GM21526 (cell line): ENCODE results near the gene NRTN.

Experiments used
- ATAC-seq: cut with Tn5 transposase; IDR thresholded peaks from one replicate; pipeline ENCODE4 v1.9.1; 2021; ENCODE audit warnings: moderate library complexity; ENCODE audit not compliant: unreplicated experiment, low FRiP score

The NRTN gene

GRCh38 chr19:5811117-5811516 is 6.2 kb downstream of the NRTN start:
- ATAC-seq = no peak

GRCh38 chr19:5814123-5814851 is 9.4 kb downstream of the NRTN start:
- ATAC-seq = no peak

GRCh38 chr19:5814852-5815246 is 10.0 kb downstream of the NRTN start:
- ATAC-seq = no peak

- ATAC-seq = no peak
Observed at GRCh38 chr19:5817218-5817617, 12.4 kb downstream of the NRTN start.

GRCh38 chr19:5818594-5818993 is 13.7 kb downstream of the NRTN start:
- no peak for ATAC-seq

DNA sequence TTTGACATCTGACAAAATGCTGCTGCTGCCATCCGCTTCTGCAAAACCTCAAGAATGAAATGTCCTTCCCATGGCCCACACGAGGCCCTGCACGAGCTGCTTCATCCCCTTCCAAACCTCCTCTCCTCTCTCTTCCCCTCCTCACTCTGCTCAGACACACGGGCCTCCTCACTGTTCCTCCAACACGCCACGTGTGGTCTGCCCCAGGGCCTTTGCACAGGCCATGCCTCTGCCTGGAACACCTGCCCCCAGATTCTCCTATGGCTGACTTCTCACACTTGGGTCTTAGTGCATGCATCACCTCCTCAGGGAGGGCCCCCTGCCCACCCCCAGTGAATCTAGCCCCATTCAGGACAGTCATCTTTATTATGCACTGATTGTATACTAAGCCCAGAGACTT is 15.9 kb downstream of the NRTN start:
- ATAC-seq = no peak

- ATAC-seq = no peak
Observed at GRCh38 chr19:5821521-5822180, 16.8 kb downstream of the NRTN start.

DNA sequence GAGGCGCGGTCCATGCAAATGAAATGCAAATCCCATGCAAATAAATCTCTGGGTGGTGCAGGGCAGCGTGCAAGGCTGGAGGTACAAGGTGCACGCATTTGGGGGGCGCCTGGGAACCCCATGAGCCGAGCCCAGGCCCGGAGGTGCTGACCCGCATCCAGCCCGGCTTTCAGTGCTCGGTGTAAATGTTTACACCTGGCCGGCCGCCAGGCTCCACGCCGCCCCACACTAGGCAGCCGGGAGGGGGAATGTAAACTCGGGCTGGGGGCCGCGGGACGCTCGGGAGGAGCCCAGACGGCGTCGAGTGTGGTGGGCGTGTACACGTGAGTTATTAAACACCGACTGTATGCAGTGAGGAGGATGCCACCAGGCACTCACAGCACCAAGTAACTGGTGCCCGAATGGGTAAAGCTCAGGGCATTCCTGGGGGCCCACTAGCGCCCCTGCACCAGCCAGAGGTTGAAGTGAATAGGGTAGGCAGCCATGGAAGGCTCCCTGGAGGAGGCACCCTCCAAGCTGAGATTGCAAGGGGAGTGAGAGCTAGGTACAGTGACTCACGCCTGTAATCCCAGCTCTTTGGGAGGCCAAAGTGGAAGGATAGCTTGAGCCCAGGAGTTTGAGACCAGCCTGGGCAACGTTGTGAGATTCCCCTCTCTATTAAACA is 17.4 kb downstream of the NRTN start:
- ATAC-seq = no peak

GRCh38 chr19:5823579-5824281 is 18.9 kb downstream of the NRTN start:
- no peak for ATAC-seq

GRCh38 chr19:5824751-5825150 is 19.9 kb downstream of the NRTN start:
- ATAC-seq = no peak

GRCh38 chr19:5825178-5825577 is 20.3 kb downstream of the NRTN start:
- ATAC-seq = no peak

GRCh38 chr19:5826531-5827341 is 21.9 kb downstream of the NRTN start:
- no peak for ATAC-seq

GRCh38 chr19:5827342-5827890 is 22.5 kb downstream of the NRTN start:
- ATAC-seq = no peak

GRCh38 chr19:5827891-5828660 is 23.2 kb downstream of the NRTN start:
- ATAC-seq = peak; percentile 48

- no peak for ATAC-seq
Observed at GRCh38 chr19:5828661-5829566, 24.0 kb downstream of the NRTN start.

DNA sequence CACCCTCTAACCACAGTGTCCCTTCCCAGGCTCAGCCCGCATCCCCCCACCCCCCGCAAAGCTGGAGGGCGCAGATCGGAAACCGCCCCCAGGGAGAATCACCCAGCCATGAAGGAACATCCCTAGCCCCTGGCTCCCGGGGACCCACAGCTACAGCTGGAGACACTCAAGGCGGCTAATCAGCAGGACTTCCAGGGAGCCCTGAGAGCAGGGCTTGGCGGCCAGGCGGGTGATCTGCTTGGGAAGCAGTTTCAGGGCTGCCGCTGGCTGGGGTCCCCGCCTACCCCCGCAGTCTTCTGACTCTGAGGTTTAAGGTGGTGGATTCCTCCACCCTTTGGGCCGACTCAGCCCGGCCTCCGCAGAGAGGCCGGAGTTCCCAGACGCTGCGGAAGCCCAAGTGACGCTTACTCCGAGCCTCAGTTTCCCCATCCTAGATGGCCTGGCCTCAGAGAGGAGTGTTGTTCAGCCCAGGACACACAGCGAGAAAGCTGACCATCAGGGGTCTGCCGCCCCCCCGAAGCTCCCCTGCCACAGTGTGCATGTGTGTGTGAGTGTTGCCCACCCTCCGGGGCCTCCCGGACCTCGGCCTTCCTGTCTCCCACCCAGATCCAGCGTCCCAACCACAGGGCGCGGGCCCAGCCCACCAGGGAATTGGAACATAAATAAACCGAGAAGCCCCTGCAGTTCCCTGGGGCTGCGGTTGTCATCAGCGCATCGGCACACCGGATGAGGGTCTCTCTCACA is 24.9 kb downstream of the NRTN start:
- no peak for ATAC-seq

DNA sequence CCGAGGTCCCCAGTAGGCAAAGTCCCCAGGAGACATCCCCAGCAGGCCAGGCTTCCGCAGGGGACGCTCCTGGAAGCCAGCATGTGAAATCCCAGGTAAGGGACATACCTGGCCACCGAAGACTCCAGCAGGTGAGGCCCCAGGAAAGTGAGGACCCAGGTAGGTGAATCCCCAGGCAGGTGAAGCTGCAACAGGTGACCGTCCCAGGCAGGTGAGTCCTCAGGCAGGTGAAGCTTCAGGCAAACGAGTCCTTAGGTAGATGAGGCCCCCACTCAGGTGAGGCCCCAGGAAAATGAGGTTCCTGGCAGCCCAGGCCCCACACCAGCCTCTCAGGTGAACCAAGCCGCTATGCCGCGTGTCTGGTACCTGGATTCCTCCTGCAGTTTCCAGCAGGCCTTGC is 26.3 kb downstream of the NRTN start:
- no peak for ATAC-seq

- no peak for ATAC-seq
Observed at GRCh38 chr19:5832061-5832460, 27.2 kb downstream of the NRTN start.
